CD4-positive, alpha-beta T cell treated with Interleukin-21 for 1 hour (primary cell): ENCODE measurements around the gene ZNF200.
A peak's percentile ranks its signal among the peaks of the same experiment; 100 is the strongest.
"Not testable (repeated sequence)": the region's sequence is repeated elsewhere in the genome, so short reads cannot be mapped to it uniquely, and the experiment has no call there.

Source experiments
- DNase-seq: peaks from one replicate; pipeline ENCODE4 v3.0.0-alpha.2; 2020

The ZNF200 gene, protein sequence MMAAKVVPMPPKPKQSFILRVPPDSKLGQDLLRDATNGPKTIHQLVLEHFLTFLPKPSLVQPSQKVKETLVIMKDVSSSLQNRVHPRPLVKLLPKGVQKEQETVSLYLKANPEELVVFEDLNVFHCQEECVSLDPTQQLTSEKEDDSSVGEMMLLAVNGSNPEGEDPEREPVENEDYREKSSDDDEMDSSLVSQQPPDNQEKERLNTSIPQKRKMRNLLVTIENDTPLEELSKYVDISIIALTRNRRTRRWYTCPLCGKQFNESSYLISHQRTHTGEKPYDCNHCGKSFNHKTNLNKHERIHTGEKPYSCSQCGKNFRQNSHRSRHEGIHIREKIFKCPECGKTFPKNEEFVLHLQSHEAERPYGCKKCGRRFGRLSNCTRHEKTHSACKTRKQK

DNA sequence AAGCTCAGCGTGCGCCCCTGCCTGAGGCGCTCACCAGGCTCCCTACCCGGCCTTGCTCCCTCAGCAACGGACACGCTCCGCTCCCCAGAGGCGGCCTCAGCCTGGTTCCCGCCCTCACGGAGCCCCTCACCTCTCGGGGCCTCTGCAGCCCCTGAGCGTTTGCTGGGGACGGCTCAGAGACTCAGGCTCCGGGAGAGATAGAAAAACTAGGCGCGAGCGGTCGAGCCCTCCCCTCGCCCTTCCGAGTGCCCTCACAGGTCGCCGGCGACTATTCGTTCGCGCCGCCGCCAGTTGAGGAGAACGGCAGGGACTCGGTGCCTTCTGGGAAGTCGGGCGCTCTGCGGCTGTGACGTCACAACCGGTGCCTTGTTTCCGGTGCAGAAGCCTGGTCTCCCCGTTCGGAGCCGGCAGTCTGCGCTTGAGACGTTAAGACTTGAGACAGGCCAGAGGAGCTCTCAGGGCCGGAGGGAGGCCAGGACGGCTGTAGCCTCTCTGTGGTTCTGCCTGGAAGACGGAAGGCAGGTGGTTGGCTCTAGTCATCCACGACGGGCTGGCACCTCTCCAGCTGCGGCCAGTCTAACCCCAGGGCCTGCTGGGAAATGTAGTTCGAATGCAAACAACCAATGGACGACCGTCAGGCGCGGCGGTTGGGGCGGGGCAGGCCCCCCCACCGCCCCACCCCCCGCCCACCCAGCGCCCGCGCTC, at the start of gene ZNF200:
Gene ZNF200 (minus strand): TSS at position 302 of the 705 bp plus-strand sequence. CDS start 1,403 bp downstream, outside the sequence.
- peak; percentile 93 for DNase-seq

DNA sequence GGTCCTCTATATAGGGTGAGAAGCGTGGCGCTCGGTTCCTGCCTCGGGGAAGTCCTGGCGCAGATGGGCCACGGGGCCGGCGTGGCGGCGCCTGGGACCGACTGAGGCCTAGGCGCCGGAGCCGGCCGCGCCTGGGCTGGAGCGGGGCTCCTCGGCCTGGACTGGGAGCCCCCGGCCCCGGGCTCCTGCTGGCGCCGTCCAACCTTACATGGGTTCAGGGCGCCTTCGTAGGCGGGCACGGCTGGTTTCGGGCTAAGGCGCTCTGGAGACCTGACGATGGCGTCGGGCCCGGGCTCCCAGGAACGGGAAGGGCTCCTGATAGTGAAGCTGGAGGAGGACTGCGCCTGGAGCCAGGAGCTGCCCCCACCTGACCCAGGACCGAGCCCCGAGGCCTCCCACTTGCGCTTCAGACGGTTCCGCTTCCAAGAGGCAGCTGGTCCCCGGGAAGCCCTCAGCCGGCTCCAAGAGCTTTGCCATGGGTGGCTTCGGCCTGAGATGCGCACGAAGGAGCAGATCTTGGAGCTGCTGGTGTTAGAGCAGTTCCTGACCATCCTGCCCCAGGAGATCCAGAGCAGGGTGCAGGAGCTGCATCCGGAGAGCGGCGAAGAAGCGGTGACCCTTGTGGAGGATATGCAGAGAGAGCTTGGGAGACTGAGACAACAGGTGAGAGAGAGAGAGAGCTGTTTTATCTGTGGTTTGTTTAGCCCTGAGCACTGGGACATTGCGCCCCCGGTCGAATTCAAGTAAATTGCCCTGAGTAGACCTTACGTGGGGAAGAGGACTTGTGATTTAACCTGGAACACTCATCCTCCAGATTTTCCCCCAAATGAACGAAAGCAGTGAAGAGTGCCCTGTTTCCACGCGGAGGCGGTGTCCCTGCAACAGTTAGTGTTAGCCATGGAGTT, 48.8 kb upstream of the ZNF200 start:
- no peak for DNase-seq

DNA sequence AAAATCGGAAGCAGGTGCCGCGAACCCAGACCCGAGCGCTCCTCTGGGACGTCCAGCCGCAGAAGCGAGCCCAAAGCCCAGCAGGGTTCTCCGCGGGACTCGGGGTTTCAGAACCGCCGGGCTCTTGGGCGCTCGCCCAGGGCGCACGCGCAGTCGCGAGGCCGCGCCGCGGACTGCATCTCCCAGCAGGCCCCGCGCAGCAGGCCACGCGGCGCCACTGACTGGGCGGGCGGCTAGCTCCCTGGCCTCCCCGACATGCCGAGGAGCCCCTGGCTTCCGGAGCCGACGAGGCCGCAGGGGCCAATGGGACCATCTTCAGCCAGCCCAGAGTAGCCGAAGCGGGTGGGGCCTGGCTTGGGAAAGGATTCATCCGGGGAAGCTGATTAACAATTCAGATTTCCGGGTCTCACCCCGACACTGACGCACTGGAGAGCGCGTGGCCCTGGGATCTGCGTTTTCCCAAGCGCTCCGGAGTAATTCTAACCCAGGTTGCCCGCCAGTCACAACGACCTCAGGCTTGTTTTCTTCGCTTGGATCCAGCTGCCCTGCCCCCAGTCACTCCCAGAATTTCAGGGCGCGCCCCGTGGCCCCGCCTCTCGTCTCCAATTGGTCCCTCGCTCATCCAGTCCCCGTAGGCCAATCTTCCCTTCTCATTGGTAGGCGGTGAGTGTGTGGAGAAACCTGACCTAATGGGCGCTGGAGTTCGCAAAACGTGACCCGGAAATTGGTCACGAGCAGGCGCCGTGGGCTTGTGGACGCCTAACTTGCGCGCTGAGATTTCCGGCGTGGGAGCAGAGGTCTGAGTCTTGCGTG, 48.0 kb upstream of the ZNF200 start, which contains the start of gene ZNF263:
Gene ZNF263 (plus strand): TSS at position 762 of the 813 bp plus-strand sequence. CDS start 328 bp downstream, outside the sequence.
- DNase-seq = peak; percentile 97

DNA sequence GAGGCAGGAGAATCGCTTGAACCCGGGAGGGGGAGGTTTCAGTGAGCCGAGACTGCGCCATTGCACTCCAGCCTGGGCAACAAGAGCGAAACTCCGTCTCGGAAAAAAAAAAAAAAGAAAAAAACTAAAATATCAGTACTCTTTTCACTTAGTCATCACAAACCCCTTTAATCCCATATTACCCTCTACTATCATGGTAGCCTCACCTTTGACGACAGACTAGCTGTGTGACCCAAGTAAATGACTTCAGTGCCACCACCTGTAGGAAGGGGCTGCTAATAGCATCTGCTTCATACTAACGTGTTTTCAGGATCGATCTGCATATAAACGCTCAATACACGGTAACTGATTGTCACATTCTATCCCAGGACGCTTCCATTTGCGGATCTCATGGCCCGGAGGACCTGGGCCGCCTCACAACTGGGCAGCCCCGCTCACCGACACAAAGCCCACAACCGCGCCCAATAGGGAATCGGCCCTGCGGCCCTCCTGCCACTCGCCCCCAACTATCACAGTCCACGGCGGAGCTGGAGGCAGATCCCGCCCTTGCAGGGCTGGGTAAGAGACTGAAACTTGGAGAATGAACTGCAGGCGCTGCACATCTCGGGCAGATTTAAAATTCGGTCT, 47.3 kb upstream of the ZNF200 start:
- DNase-seq = no peak

DNA sequence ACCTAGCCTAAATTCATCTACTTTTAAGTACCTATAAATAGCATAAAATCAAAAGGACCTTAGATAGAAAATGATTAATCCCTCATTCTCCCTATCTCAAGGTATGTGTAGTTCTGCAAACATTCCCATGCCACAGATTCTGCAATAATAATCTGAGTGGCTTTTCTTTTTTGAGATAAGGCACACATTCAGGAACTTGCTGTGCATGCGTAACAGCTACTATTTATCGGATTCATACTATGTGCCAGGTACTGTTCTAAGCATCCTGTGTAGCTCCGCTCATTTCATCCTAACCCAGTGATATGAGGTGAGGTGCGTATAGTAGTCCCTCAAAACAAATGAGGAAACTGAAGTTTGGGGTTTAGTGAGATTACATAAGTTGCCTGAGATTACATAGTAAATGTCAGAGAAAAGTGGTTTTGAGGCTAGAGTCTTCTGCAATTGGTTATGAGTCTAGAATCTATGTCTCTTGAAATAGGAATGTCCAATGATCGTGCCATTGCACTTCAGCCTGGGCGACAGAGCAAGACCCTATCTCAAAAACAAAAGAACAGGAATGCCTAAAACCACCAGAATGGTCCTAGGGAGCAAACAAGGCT, 46.4 kb upstream of the ZNF200 start:
- no peak for DNase-seq

DNA sequence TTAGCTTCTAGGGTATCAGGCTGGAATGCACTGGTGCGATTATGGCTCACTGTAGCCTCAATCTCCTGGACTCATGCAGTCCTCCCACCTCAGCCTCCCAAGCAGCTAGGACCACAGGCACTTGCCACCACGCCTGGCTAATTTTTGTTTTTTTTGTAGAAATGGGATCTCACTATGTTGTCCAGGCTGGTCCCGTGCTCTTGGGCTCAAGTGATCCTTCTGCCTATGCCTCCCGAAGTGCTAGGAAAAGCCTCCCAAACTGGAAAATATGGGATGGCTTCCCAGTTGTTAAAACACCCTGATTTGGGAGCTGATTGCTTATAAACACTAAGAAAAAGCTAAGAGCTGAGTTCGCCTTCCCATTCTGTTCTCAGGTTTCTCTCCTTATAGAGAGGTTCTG, 41.7 kb upstream of the ZNF200 start:
- no peak for DNase-seq

DNA sequence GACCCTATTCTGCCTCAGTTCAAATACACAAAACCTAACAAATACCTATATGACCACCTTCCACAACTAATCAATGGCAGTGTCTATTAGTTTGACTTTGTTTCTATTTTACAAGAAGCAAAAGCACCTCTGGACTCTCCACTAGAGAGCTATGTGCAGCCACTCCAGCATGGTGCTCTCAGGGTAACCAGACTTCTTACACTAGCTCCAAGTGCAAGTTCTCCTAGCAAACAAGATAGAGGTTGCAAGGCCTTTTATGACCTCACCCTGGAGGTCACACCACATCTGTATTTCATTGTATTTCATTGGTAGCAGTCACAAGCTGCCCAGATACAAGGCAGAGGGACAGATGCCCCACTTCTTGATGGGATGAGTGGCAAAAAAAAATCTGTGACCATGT, 40.0 kb upstream of the ZNF200 start:
- DNase-seq = no peak

DNA sequence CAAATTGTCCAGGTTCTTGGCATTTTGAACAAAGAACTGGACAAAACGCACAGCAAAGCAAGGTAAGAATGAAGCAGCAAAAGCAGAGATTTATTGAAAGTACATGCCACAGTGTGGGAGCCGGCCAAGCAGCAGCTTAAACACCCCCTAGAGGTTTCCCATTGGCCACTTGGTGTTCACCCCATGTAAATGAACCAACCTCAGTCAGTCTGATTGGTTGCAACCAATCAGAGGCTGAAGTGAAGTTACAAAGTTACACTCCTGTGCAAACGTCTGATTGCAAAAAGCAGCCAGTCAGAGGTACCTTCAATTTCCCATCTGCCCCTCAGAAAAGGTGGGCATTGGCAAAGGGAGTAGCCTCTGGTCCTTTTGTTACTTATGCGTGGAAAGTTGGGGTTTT, 39.5 kb upstream of the ZNF200 start:
- no peak for DNase-seq

DNA sequence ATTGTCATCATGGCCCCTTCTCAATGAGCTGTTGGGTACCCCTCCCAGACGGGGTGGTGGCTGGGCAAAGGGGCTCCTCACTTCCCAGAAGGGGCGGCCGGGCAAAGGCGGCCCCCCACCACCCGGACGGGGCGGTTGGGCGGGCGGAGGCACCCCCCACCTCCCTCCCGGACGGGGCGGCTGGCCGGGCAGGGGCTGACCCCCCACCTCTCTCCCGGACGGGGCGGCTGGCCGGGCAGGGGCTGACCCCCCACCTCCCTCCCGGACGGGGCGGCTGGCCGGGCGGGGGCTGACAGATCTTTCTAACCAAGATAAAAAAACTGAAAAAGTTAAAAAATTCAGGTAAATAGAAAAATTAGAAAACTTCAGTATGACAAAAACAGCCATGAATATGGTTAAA, 36.3 kb upstream of the ZNF200 start:
- DNase-seq = not testable (repeated sequence)

DNA sequence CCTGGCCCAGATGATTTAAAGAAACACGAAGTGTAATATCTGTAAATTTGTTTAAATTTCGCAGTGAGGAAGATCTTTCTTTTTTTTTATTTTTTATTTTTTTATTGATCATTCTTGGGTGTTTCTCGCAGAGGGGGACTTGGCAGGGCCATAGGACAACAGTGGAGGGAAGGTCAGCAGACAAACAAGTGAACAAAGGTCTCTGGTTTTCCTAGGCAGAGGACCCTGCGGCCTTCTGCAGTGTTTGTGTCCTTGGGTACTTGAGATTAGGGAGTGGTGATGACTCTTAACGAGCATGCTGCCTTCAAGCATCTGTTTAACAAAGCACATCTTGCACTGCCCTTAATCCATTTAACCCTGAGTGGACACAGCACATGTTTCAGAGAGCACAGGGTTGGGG, 35.8 kb upstream of the ZNF200 start:
- DNase-seq = not testable (repeated sequence)

DNA sequence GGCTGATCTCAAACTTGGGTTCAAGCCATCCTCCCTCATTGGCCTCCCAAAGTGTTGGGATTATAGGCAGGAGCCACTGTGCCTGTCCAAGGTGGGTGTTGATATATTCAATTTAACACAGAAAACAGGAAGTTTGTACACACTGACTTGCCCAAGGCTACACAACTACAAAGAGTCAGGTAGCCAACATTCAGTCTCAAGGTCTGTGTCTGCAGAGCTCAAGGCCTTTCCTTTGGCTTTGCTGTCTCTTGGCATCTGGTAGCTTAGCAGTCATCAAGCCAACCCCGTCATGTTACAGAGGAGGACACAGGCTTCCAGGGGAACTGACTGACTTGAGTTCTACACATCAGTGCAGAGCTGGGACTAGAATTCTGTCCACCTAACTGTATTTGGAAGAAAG, 33.3 kb upstream of the ZNF200 start:
- no peak for DNase-seq

DNA sequence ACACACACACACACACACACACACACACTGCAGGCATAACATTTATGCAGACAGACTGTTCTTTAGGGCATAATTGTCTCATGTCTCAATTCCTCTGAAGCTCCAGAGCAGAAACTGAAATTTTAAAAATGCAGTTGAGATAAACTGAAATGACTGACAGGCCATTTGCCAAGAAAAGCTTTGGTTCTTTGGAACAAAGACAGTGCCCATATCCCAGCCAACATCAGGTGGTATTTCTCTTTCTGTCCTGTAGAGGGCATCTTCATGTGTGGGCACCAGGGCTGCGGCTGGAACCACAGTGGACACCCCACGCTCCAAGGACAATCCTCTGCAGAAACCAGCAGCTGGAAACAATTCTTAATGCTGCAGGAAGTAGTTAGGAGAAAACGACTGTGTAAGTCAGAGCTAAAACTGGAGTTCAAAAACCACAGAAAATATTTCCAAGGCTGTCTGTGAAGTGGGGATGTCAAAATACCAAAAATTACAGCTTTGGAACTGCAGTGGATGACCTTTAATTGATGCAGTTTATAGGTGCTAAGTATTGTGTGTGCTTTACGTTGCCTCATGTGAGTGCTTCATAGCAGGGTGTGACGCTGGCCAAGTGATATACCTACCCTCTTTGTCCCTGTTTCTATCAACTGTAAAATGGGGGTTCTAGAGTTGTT, 32.0 kb upstream of the ZNF200 start:
- DNase-seq = peak; percentile 37

DNA sequence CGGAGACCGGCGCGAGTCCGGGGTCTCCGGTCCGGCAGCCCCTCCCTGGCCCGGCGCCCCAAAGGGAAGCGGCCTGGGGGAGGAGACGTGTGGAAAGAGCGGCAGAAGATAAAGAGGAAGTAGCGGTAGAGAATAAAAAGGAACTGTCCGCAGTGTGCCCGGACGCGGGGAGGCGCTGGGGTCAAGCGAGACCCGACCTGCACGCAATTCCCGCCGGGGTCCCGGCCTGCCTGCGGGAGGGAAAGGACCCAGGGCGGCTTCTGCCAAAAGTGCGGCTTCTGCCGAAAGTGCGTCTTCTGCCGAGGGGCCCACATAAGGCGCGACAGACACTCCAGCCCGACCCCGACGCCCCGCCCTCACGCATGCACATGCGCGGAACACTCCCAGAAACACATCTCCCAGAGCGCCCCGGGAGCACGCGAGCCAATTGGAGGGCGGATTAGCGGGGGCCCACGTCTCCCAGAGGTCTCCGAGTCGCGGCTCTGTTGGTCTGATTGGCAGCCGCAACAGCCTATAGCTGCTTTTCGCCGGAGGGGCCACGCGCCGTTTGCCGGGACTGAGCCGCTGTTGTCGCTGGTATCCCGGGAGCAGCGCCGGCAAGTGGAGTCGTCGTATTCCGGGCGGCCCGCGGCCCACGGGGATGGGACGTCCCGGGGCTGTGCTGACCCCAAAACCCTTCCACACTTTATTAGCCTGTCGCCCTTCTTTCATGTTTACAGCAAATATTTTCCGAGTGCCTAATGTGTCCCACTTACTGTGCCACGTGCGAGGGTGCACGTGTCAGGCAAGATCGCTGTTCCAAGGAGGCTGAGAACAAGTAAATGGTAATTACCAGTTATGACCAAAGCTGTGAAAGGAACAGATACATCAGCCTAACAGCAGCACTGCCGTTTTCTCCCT, 29.4 kb upstream of the ZNF200 start:
- peak; percentile 98 for DNase-seq

DNA sequence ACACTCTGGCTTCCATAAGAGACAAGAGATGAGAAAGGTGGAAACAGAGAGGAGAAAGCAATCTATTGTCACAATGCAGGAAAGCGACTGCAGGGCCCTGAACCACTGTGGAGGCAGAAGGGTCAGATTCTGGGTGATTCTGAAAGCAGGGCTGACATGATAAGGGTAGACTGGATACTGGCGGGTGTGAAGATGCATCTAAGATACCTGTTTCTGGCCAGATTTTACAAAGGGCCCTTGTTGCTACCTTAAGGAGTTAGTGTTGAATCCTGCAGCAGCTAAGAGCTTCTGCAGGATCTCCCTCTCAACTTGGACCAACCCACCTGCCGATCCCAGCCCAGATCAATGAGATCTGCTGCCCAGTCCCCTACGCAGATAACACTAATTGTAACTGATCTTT, 27.6 kb upstream of the ZNF200 start:
- no peak for DNase-seq

DNA sequence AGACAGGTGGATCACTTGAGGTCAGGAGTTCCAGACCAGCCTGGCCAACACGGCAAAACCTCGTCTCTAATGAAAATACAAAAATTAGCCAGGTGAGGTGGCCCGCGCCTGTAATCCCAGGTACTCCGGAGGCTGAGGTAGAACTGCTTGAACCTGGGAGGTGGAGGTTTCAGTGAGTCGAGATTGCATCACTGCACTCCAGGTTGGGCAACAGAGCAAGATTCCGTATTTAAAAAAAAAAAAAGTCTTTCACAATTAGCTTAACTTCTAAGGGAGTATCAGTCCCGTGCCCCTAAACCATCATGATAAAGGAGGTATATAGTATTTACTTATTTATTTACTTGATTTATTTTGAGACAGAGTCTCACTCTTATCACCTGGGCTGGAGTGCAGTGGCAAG, 24.9 kb upstream of the ZNF200 start:
- no peak for DNase-seq

DNA sequence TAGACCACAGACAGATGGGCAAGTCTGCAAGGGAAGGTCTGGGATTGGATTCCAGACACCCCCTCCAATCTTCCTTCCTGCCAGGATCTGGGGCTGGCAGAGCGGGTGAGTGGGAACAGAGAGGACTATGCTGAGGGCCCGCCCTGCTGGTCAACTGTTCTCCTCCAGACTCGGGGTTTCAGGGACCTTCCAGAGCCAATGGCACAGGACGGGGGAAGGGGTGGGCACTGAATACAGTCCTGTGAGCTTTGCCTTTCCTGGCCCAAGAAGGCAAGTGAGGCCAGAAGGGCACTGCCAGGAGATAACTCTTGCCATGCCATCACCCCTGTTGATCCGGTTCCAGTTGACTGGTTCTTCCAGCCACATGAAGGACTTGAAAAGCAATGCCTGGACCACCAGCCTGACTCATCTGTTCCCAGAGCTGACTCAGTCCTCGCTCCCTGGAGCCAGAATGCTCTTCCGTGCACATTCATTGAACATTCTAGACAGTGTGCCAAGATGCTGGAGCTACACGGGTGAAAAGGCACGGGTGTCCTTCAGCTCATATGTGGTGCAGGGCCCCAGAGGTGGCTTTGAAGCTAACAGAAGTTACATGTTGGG, 22.0 kb upstream of the ZNF200 start:
- no peak for DNase-seq

DNA sequence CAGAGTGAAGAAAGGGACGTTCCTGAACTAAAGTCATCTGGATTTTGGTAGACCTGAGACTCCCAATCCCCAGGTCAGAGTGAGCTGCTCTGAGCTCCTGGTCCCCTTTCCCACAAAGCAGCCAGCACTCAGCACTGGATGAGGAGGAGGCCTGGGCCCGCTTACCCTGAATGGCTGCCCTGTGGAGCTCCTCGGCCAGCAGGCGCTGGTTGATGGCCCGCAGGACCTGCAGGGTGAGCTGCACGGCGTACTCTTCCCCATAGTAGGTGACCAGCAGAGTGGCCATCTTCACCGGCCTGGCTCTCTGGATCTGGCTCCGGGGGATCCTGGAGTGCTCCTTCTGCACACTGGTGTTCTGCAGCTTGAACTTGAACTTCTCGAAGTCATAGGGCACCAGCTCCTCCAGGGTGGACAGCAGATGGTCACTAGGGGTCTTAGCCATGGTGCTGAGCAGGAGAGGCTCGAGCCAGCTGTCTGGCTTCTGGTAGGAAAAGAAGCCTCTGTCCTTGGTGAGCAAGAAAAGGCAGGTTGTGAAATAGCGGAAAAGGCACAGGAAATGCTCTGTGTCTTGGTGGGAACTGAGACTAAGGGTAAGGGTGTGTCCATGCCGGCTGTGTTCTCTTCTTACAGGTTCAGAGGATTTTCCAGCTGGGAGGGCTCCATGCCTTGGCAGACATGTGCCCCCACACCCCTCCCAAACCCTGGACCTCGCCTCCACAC, 21.3 kb upstream of the ZNF200 start, which contains the start of gene MEFV:
Gene MEFV (minus strand): TSS at position 488 of the 720 bp plus-strand sequence. CDS start 46 bp downstream, at position 442.
- DNase-seq = peak; percentile 11

DNA sequence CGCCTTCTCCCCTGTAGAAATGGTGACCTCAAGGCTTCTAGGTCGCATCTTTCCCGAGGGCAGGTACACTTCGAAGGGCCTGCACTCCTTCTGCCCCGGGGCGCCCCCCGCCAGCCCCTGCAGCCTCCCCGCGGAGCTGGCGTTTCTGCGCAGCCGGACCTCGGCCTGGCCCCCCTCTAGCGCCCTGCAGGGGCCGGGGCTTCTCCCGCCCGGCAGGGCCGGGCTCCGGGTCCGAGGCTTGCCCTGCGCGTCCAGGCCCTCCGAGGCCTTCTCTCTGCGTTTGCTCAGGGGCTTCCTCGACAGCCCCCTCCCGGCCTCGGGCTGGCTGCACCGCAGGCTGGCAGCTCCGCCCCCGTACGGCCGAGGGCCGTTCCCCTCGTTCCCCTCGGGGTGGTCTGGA, 19.4 kb upstream of the ZNF200 start:
- no peak for DNase-seq
